BE2C (cell line): ENCODE results near the gene NPTX2.

ENCODE experiments used
- DNase-seq: peaks from one replicate; pipeline ENCODE4 v3.0.0-alpha.2; 2020
- H3K27me3 ChIP-seq: fragments of 250-450 bp; sonication (Bioruptor Pico); 2 replicates; pipeline ENCODE4 v1.5.1; 2020; ENCODE audit warnings: mild to moderate bottlenecking
- H3K36me3 ChIP-seq: fragments of 250-450 bp; sonication (Bioruptor Pico); 2 replicates; pipeline ENCODE4 v1.5.1; 2020; ENCODE audit warnings: mild to moderate bottlenecking
- H3K4me1 ChIP-seq: fragments of 250-450 bp; sonication (Bioruptor Pico); 2 replicates; pipeline ENCODE4 v1.5.1; 2020
- H3K4me3 ChIP-seq: 2 replicates; pipeline ENCODE4 v1.5.1; 2011; ENCODE audit warnings: low read depth, low read length
- H3K9me3 ChIP-seq: fragments of 250-450 bp; sonication (Bioruptor Pico); 2 replicates; pipeline ENCODE4 v1.5.1; 2020
- TF ChIP-seq, protein P1 (sequence below): IDR thresholded peaks from 2 replicates; pipeline ENCODE4 v1.5.1; 2012; ENCODE audit warnings: mild to moderate bottlenecking, low read depth, low read length

NPTX2 gene

DNA sequence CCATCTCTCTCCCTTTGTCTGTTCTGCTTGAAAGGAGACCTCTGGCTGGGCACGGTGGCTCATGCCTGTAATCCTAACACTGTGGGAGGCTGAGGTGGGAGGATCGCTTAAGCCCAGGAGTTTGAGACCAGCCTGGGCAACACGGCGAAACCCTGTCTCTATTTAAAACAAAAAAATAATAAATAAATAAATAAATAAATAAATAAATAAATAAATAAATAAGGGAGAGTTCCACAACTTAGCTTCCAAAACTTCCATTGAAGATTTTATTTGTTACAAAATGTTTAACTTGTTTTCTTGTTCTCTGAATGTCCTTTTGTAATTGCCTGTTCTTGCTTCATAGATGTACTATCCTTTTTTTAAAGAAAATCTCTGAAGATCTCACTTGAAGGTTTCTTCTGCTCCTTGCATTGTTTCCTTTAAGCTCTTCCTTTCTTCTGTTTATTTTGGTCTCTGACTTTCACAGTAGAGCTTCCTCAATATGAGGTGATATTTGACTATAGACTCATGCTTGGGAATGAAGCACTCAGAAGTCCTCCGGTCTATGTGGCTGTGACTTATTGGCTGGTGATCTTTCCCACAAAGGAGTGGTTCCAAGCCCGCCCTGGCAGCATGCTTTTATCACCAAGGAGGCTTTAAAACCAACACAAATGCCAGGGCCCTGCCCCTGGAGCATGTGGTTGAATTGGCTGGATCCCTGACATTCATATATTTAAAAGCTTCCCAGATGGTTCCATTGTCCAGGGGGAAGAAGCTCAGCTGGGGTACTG lies 18.1 kb upstream of the NPTX2 start:
- TF ChIP-seq, protein P1, sequence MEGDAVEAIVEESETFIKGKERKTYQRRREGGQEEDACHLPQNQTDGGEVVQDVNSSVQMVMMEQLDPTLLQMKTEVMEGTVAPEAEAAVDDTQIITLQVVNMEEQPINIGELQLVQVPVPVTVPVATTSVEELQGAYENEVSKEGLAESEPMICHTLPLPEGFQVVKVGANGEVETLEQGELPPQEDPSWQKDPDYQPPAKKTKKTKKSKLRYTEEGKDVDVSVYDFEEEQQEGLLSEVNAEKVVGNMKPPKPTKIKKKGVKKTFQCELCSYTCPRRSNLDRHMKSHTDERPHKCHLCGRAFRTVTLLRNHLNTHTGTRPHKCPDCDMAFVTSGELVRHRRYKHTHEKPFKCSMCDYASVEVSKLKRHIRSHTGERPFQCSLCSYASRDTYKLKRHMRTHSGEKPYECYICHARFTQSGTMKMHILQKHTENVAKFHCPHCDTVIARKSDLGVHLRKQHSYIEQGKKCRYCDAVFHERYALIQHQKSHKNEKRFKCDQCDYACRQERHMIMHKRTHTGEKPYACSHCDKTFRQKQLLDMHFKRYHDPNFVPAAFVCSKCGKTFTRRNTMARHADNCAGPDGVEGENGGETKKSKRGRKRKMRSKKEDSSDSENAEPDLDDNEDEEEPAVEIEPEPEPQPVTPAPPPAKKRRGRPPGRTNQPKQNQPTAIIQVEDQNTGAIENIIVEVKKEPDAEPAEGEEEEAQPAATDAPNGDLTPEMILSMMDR = no peak
- no peaks in the 10 kb centered on the region for H3K36me3 ChIP-seq
- no peaks in the 10 kb centered on the region for H3K27me3 ChIP-seq
- DNase-seq = no peak
- H3K4me3 ChIP-seq = no peak overlapping the region
- H3K4me1 ChIP-seq = no peaks in the 10 kb centered on the region
- no peaks in the 10 kb centered on the region for H3K9me3 ChIP-seq

GRCh38 chr7:98599886-98600285 lies 17.2 kb upstream of the NPTX2 start:
- H3K9me3 ChIP-seq = no peaks in the 10 kb centered on the region
- no peak for DNase-seq

DNA sequence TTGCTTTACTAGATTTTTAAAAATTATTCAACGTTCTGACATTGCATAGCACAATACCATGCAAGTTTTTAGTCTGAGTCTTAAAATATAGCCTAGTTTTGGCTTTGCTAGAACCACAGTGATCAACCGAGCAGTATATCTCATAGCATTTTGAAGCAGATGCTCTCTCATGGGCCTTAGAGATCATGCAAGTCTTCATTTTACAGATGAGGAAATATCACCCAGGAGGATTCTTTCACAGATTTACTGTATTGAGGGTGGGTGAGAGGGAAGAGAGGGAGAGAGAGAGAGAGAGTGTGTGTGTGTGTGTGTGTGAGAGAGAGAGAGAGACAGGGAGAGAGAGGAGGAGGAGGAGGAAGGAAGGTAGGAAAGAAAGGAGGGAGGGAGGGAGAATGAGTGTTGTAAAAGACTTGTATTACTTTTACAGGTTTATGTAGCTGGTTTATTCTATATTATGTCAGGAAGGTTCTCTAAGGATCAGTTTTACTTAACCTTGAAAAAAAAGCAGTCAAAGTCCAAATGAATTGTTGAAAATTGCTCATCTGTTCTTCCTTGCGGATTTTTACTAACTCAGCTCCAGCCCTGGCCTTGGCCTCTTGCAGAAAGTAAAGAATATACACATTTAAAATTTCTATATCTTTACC lies 14.2 kb upstream of the NPTX2 start:
- TF ChIP-seq, protein P1 = no peak
- Histone ChIP-seq H3K4me1 (no peaks in the 10 kb centered on the region), H3K9me3 (no peaks in the 10 kb centered on the region), H3K4me3 (no peak overlapping the region), H3K36me3 (no peaks in the 10 kb centered on the region), H3K27me3 (no peaks in the 10 kb centered on the region)
- no peak for DNase-seq

More at GRCh38 chr7:98599886-98600285, 17.2 kb upstream of the NPTX2 start:
- H3K27me3 ChIP-seq = no peaks in the 10 kb centered on the region
- no peaks in the 10 kb centered on the region for H3K4me1 ChIP-seq
- no peak overlapping the region for H3K4me3 ChIP-seq
- TF ChIP-seq, protein P1 = no peak
- no peaks in the 10 kb centered on the region for H3K36me3 ChIP-seq

DNA sequence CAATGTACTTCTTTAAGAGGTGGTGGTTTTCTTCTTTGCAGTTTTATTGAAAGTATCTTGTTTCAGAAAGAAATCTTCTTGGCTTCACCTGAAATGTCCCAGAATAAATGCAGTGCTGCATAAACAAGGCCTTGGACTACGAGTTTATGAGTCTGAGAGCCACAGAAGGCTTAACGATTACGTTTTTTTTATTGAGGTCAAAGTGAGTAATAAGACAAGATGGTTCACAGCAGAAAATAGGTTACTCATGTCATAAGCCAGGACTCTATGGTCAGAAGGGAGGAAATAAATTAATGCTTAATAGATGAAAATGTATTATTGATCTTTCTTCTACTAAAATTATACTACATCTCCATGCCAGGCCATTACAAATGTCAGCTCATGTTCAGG lies 13.7 kb upstream of the NPTX2 start:
- Histone ChIP-seq H3K27me3 (no peaks in the 10 kb centered on the region), H3K9me3 (no peaks in the 10 kb centered on the region), H3K4me1 (no peaks in the 10 kb centered on the region), H3K4me3 (no peak overlapping the region), H3K36me3 (no peaks in the 10 kb centered on the region)
- TF ChIP-seq, protein P1 = no peak
- DNase-seq = no peak

DNA sequence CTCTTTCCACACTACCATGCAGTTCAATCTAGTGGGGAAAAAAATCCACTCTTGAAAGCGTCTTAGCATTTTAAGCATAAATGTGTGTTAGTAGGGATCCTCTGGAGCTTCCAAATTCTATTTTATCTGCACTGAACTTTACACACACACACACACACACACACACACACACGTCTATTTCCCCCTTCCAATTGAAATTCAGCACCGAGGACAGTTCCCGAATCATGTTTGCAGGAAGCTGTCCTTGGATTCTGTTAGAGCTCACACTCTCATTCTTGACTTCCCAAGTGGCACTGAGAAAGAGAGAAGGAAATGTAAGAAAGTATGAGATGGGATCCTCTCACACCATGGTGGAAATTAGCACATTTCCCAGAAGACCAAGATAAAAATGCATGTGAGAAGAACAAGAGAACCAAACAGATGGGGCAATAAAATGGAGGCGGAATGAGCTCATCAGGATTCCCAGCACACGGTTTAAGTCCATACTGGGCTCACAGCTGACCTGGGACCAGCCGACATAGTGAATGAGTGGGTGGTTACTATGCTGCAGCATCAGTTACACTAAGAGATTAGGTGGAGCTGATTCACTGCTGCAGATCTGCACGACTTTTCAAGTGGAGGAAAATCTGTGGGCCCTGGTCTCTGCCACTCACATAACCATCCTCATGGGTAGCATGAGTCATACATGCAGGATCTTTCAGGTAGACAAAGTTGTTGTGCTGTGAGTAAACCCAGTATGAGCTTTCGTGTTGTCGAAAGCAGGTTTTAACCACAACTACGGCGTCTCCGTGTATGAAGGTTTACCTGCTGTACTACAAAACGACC lies 3.3 kb upstream of the NPTX2 start:
- TF ChIP-seq, protein P1 = no peak
- H3K27me3 ChIP-seq = peaks cover 24% of the 10 kb centered on the region
- no peak for DNase-seq

More for the DNA sequence above, 3.3 kb upstream of the NPTX2 start:
- peaks cover 7% of the 10 kb centered on the region for H3K9me3 ChIP-seq
- H3K4me1 ChIP-seq = no peaks in the 10 kb centered on the region
- H3K4me3 ChIP-seq = no peak overlapping the region
- no peaks in the 10 kb centered on the region for H3K36me3 ChIP-seq
